Aorta (tissue), 5 donors: ENCODE results near the gene SPAG16. TPM values are rescaled to one million over a fixed set of nuclear protein-coding genes. Genes with fewer than 3 reads are reported as not detected.

Source experiments
- ATAC-seq: fragments of 200-7000 bp; cut with Tn5 transposase; one replicate; pipeline ENCODE4 v1.9.1; 2022; ENCODE audit warnings: moderate library complexity; ENCODE audit not compliant: low FRiP score
- DNase-seq, 2 donors: peaks; one replicate each; pipeline ENCODE4 v3.0.0-alpha.2; 2020
- H3K27ac ChIP-seq, 2 donors: one replicate each; pipeline ENCODE4 v1.5.1; 2013; ENCODE audit warnings: low read length in 2 of 2, mild to moderate bottlenecking in 2 of 2, moderate library complexity in 2 of 2, control low read depth in 1 of 2, inconsistent platforms in 1 of 2, low read depth in 1 of 2
- H3K27me3 ChIP-seq, 2 donors: one replicate each; pipeline ENCODE4 v1.6.1; 2013; ENCODE audit warnings: control low read depth in 1 of 2, low read length in 1 of 2, mild to moderate bottlenecking in 1 of 2, moderate library complexity in 1 of 2; ENCODE audit not compliant: insufficient read depth in 2 of 2, control insufficient read depth in 1 of 2
- H3K36me3 ChIP-seq, 2 donors: one replicate each; pipeline ENCODE4 v1.6.1; 2013; ENCODE audit warnings: control low read depth in 1 of 2, low read length in 1 of 2, mild to moderate bottlenecking in 1 of 2; ENCODE audit not compliant: insufficient read depth in 2 of 2, control insufficient read depth in 1 of 2
- H3K4me1 ChIP-seq, 2 donors: one replicate each; pipeline ENCODE4 v1.6.1; 2013; ENCODE audit warnings: low read length in 2 of 2, control low read depth in 1 of 2, mild to moderate bottlenecking in 1 of 2, moderate library complexity in 1 of 2; ENCODE audit not compliant: insufficient read depth in 2 of 2, control insufficient read depth in 1 of 2
- H3K4me3 ChIP-seq, 2 donors: one replicate each; pipeline ENCODE4 v1.5.1; 2013; ENCODE audit warnings: low read length in 2 of 2, control low read depth in 1 of 2, mild to moderate bottlenecking in 1 of 2
- H3K9me3 ChIP-seq: one replicate; pipeline ENCODE4 v1.6.1; 2013; ENCODE audit warnings: mild to moderate bottlenecking, low read length; ENCODE audit not compliant: control insufficient read depth
- WGBS, 2 donors: extraction: QIAGEN DNeasy Blood & Tissue Kit; methylation state at CpG; one replicate each; pipeline ENCODE4 v1.1.7; 2013; 5-methylcytosine and 5-hydroxymethylcytosine counted together
- intact Hi-C, 2 donors: fragments of 100-400 bp; cut with DNase I; formaldehyde crosslinking; loops; one replicate each; pipeline versions ENCODE4 v1.14.2 to v1.15.0; 2022
- polyA plus RNA-seq, 2 donors: library from polyadenylated mRNA; stranded (reverse); fragments of 200-250 nt; gene quantifications; one replicate each; pipeline ENCODE4 v1.2.3, GENCODE V29; 2013
- total RNA-seq, 2 donors: library from RNA; stranded (reverse); fragmentation: NEBNext Ultra II Directional; extraction: Animal tissue kit (Norgen Biotek cat#: 25700); gene quantifications; one replicate each; pipeline ENCODE4 v1.2.1, GENCODE V29; 2021
- donor health status: healthy with polysubstance abuse.
- donor health status: Bipolar disorder and iron deficiency.
- donor health status: DM: no; HTN: no; CAD: no.
- donor health status: DM: no; HTN: no; CAD: no.
- donor health status: DM: yes; HTN: yes; CAD: no.

SPAG16 gene
- total and polyA plus RNA-seq, 4 donors = 23.7 to 36.1 (median 24.4) TPM

- intact Hi-C loops = no loop called here
- H3K36me3 ChIP-seq = no peaks in the 10 kb centered on the region
- no peaks in the 10 kb centered on the region for H3K27me3 ChIP-seq
- H3K4me1 ChIP-seq = no peaks in the 10 kb centered on the region
- 43 to 94% methylated on average over 1 of the region's 1 CpG for WGBS, 2 donors
- ATAC-seq (no peak), DNase-seq (no peak)
- no peak overlapping the region for H3K27ac ChIP-seq
- no peak overlapping the region for H3K4me3 ChIP-seq
- peaks cover 3% of the 10 kb centered on the region for H3K9me3 ChIP-seq
Observed at GRCh38 chr2:213279116-213279620, 5.1 kb upstream of the SPAG16 start.

- DNase-seq = no peak
Observed at GRCh38 chr2:213279971-213280370, 4.3 kb upstream of the SPAG16 start.

DNA sequence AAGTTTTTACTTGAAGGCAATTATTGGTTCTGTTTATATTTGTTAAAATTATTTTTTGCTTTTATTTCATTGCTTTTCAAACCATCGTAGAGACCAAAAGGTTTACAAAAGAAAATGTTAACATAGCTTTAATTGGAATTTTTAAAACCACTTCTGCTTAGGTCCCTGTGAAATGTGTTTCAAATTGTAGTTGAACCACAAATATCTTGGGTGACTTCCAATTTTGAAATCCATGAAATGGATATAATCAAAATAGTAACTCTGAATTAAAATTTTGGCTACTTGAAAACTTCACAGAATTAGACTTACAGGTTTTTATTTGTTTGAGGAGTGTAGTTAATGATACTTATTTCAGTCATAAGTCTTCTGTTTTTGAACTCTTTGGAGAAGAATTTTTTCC is 3.1 kb upstream of the SPAG16 start:
- H3K4me3 ChIP-seq = no peak overlapping the region
- 67 to 68% methylated on average over 1 of the region's 1 CpG for WGBS, 2 donors
- no peaks in the 10 kb centered on the region for H3K4me1 ChIP-seq
- no peaks in the 10 kb centered on the region for H3K27me3 ChIP-seq
- H3K9me3 ChIP-seq = peaks cover 3% of the 10 kb centered on the region
- no peaks in the 10 kb centered on the region for H3K36me3 ChIP-seq
- ATAC-seq (no peak), DNase-seq (no peak)
- intact Hi-C loops = no loop called here
- H3K27ac ChIP-seq = no peak overlapping the region

More at GRCh38 chr2:213279971-213280370, 4.3 kb upstream of the SPAG16 start:
- ATAC-seq = no peak
- H3K4me1 ChIP-seq = no peaks in the 10 kb centered on the region
- 3 to 10% methylated on average over 1 of the region's 1 CpG for WGBS, 2 donors
- no peaks in the 10 kb centered on the region for H3K27me3 ChIP-seq
- H3K36me3 ChIP-seq = no peaks in the 10 kb centered on the region
- peaks cover 3% of the 10 kb centered on the region for H3K9me3 ChIP-seq
- H3K4me3 ChIP-seq = no peak overlapping the region
- intact Hi-C loops = no loop called here
- no peak overlapping the region for H3K27ac ChIP-seq

DNA sequence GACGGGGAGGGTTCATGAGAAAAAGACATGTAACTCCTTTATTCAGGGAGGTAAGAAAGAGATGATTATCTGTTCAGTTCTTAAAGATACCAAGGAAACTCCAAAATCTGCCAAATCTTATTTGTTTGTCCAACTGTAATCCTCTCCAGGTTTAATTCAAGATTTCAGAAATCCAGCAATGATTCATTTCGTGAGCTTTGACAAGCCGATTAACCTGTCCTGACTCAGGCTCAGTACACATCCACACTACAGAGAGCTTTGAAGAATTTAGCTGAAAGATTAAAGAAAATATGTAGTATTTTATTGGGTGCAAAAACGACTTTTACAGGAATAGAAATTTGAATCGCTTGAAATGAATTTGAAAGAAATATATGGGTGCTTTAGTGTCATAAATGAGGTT is 1.1 kb downstream of the SPAG16 start:
- WGBS, 2 donors = 74 to 82% methylated on average over 5 of the region's 5 CpGs
- no peak for DNase-seq
- H3K4me3 ChIP-seq = no peak overlapping the region
- no peaks in the 10 kb centered on the region for H3K4me1 ChIP-seq
- H3K27me3 ChIP-seq = no peaks in the 10 kb centered on the region
- H3K27ac ChIP-seq = no peak overlapping the region
- intact Hi-C loops = no loop called here
- no peaks in the 10 kb centered on the region for H3K9me3 ChIP-seq
- H3K36me3 ChIP-seq = no peaks in the 10 kb centered on the region
- ATAC-seq = no peak

DNA sequence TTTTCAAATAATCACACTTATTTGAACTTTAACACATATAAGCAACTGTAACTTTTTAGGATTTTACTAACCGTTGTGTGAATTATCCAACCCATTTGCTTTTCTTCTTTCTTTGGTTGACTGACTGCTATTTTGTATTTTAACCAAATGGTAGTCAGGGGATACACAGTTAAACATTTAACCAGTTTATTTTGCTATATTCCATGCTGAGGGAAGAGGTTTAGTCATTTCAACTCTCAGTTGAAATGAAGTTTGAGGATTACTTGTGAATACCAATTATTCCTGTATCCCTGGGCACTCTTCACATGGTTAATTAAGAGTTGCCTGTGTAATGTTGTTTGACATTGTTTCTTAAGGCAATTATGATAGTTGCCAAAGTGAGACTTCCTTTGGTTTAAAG is 1.9 kb downstream of the SPAG16 start:
- no peaks in the 10 kb centered on the region for H3K27me3 ChIP-seq
- H3K4me1 ChIP-seq = no peaks in the 10 kb centered on the region
- WGBS, 2 donors = 67 to 79% methylated on average over 1 of the region's 1 CpG
- ATAC-seq (no peak), DNase-seq (no peak)
- H3K27ac ChIP-seq = no peak overlapping the region
- H3K4me3 ChIP-seq = no peak overlapping the region
- intact Hi-C loops = no loop called here
- no peaks in the 10 kb centered on the region for H3K9me3 ChIP-seq
- no peaks in the 10 kb centered on the region for H3K36me3 ChIP-seq

- no peak overlapping the region for H3K27ac ChIP-seq
- no peaks in the 10 kb centered on the region for H3K27me3 ChIP-seq
- no peaks in the 10 kb centered on the region for H3K9me3 ChIP-seq
- H3K36me3 ChIP-seq = no peaks in the 10 kb centered on the region
- ATAC-seq = no peak
- no peak overlapping the region for H3K4me3 ChIP-seq
- no peak for DNase-seq
- 49 to 50% methylated on average over 2 of the region's 2 CpGs for WGBS, 2 donors
- no peaks in the 10 kb centered on the region for H3K4me1 ChIP-seq
- intact Hi-C loops = no loop called here
Observed at GRCh38 chr2:213288913-213289700, 4.8 kb downstream of the SPAG16 start.

DNA sequence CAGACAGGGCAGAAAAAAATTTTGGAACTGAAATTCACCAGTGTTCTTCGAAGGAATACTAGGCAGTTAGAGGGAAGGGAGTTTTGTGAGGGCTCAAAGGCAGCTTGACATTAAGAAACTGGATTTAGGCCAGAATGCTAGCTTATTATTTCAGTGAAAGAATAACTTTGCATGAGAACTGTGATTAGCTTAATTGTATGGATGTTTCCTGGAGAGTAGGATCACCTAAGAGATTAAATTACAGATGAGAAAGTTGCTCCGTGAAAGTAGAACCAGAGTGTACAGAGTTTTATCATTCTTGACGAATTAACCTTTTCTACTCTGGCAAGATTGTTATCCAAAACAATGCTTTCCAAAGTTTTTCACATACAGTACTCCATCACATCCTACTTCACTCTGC is 6.2 kb downstream of the SPAG16 start:
- 71 to 73% methylated on average over 3 of the region's 3 CpGs for WGBS, 2 donors
- intact Hi-C loops = no loop called here
- ATAC-seq (no peak), DNase-seq (no peak)
- Histone ChIP-seq H3K27me3 (no peaks in the 10 kb centered on the region), H3K9me3 (no peaks in the 10 kb centered on the region), H3K4me3 (no peak overlapping the region), H3K4me1 (peaks cover 0 to 1% of the 10 kb centered on the region in 2 donors), H3K36me3 (no peaks in the 10 kb centered on the region), H3K27ac (no peak overlapping the region)

GRCh38 chr2:213296270-213296669 is 12.0 kb downstream of the SPAG16 start:
- H3K4me1 ChIP-seq = peaks cover 0 to 1% of the 10 kb centered on the region in 2 donors
- no peaks in the 10 kb centered on the region for H3K9me3 ChIP-seq
- ATAC-seq (no peak), DNase-seq (no peak)
- 94 to 96% methylated on average over 5 of the region's 5 CpGs for WGBS, 2 donors
- no peaks in the 10 kb centered on the region for H3K27me3 ChIP-seq
- no peak overlapping the region for H3K4me3 ChIP-seq
- H3K36me3 ChIP-seq = peaks cover 0 to 2% of the 10 kb centered on the region in 2 donors
- intact Hi-C loops = no loop called here
- H3K27ac ChIP-seq = no peak overlapping the region

DNA sequence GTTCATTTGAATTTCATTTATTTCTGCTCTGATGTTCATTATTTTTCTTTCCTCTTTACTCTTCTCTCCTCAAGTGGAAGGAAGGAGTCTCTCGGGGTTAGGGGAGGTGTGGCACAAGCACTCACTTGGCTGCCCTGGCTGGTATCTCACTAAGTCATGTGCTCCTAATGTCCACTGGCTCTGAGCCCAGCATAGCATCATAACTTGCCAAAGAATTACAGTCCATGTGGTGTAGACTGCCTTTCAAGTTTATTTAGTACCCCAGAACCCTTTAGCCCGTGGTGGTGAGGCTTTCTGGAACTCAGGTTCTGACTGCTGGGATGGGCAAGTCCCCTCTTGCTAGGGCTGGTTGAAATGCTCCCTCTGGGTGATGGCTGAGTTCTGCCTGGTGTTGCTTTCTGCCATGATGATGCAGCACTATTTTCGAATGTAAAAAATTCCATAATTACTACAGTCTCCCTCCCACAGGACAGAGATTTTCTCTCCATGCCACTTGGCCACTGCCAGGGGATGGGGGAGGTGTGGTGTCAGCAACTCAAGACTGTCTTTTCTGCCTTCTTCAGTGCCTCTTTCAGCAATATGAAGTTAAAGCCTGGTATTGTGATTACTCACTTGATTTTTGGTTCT is 22.2 kb downstream of the SPAG16 start:
- Histone ChIP-seq H3K9me3 (no peaks in the 10 kb centered on the region), H3K27me3 (no peaks in the 10 kb centered on the region), H3K4me1 (no peaks in the 10 kb centered on the region), H3K36me3 (peaks cover 0 to 7% of the 10 kb centered on the region in 2 donors), H3K4me3 (no peak overlapping the region), H3K27ac (peak overlapping the region in 1 of 2 donors; percentile 25)
- ATAC-seq = no peak
- intact Hi-C loops = no loop called here
- WGBS, 2 donors = 9 to 10% methylated on average over 3 of the region's 3 CpGs
- peak in 1 of 2 donors; percentile 50 for DNase-seq
